GM12872 (cell line): ENCODE data around the gene CBX5.

Experiments used
- CTCF ChIP-seq: IDR thresholded peaks from 3 replicates; pipeline ENCODE4 v1.5.1; 2011; ENCODE audit warnings: low read depth, mild to moderate bottlenecking, low read length, moderate library complexity; ENCODE audit not compliant: insufficient read depth

Gene CBX5

GRCh38 chr12:54246011-54246641 is 33.8 kb downstream of the CBX5 start:
- TF ChIP-seq CTCF, result no peak

GRCh38 chr12:54240971-54241588 is 38.8 kb downstream of the CBX5 start:
- no peak for TF ChIP-seq CTCF

GRCh38 chr12:54240129-54240528 is 39.8 kb downstream of the CBX5 start:
- TF ChIP-seq CTCF, result no peak

GRCh38 chr12:54239620-54240019 is 40.3 kb downstream of the CBX5 start:
- no peak for TF ChIP-seq CTCF

- no peak for TF ChIP-seq CTCF
These were observed 41.4 kb downstream of the CBX5 start for GRCh38 chr12:54238531-54238930.

- TF ChIP-seq CTCF, result no peak; the same call in 2 of the 3 replicates
These were observed 47.1 kb downstream of the CBX5 start for GRCh38 chr12:54232790-54233189.

- no peak for TF ChIP-seq CTCF
These were observed 49.4 kb downstream of the CBX5 start for GRCh38 chr12:54230555-54230954.
